ENCODE results near the gene TIAM1. TPM values are rescaled to one million over a fixed set of nuclear protein-coding genes. Genes with fewer than 3 reads are reported as not detected.

TIAM1 gene
- total RNA-seq, 1 donor from 2014 or later = 10.4 TPM

DNA sequence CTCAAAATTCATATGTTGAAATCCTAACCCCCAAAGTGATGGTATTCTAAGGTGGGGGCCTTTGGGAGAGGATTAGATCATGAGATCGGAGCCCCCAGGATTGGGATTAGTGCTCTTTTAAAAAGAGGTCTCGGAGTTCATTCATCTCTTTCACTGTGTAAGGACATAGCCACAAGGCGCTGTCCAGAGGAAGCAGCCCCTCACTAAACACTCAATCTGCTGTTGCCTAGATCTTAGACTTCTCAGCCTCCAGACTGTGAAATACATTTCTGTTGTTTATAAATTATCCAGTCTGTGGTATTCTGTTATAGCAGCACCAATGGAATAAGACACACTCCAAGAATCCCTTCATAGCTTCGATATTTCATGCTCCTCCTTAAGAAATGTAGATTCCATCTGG lies 12.4 kb upstream of the TIAM1 start:
- no peak for DNase-seq (ENCODE audit: low spot score)

DNA sequence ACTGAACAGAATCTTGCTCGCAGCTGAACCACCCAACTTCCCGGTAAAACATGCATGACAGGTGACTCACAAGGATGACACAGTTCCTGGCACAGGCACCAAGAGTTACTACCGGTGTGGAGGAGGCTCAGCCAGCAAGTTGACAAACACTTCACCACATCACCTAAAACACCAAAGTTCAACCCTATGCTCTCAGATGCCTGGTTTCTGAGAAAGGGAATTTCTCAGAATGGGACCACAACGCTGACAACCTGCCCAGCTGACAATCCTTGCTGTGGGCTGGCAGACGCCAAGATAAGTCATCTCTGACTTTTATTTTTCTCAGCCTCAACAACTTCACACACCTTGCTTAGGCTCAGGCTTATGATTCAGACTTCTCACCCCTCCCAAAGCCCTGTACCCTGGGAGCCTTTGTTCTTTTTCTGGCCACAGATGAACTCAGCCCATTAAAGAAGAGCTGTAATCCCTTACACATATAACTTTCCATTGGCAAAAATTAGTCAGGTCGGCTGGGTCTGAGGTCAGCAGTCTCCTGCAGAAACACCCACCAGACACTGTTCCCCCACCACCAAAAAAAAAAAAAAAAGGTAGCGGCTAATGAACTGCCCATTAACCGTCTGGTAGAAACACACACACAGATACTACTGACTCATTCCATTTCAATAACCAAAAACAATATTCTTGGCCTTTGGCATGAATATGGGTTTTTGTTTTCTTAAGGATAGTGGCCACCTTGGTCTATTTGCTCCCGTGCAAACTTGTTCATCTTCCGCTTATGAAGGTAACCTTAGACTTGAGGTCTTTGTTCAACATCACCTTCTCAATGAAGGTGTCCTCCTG lies 10.8 kb upstream of the TIAM1 start:
- DNase-seq (ENCODE audit: low spot score) = no peak

DNA sequence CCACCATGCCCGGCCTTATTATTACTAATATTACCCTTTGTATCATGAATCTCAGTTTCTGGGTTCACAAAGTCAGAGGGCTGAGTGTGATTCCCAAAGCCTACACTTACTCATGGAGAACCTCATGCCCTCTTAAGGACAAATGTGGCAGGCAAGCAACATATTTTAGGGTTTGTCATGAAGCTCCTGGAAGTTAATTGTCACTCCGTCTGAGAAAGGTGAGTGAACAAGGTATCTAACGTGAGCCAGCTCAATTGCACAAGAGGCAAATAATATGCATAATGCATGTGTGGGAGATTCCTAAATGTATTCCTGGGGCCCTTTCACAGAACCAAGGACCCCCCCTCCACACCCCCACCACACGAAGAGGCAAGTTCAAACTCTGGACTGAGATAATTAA lies 10.1 kb upstream of the TIAM1 start:
- DNase-seq (ENCODE audit: low spot score) = no peak

DNA sequence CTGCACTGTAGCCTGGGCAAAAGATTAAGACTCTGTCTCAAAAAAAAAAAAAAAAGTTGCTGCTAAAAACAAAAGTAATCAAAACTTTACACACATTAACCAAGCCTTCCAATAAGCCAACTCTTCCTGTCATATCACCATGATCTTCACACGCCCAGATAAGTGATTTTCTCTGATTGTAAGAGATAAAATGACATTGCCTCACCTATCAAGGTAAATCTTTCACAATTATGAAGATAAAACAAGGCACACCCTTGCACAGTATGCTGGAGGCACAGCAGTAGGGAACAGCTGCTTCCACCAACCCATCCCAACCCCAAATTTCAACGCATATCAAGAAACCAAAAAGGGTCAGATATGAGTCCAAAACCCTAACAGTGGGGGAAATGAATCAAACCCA lies 8.8 kb upstream of the TIAM1 start:
- DNase-seq (ENCODE audit: low spot score) = no peak

DNA sequence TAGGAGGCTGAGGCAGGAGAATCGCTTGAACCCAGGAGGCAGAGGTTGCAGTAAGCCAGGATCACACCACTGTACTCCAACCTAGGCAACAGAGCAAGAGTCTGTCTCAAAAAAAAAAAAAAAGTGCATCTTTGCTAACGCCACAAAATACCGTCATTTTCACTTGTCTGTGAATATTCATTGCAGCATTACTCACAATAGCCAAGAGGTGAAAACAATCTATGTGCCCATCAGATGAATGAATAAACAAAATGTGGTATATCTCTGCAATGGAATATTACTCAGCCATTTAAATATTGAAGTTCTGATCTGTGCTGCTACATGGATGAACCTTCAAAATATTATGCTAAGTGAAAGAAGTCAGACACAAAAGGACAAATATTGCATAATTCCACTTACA lies 7.9 kb upstream of the TIAM1 start:
- no peak for DNase-seq (ENCODE audit: low spot score)

DNA sequence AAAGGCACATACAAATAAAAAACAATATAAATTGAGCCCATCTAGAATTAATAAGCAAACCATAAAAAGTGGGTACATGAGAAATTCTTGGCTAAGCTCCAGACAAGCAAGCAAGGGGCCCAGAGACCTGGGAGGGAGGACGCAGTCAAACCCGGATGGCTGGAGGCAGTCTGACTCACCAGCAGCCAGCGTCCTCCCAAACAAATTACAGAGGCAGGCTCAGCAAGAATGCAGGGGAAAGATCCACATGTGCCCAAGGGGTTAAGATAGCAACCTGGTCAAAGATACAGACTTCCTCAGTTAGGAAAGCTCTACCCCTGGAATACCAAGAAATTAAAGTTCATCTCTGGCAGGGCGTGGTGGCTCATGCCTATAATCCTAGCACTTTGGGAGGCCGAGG lies 7.4 kb upstream of the TIAM1 start:
- DNase-seq (ENCODE audit: low spot score) = no peak

DNA sequence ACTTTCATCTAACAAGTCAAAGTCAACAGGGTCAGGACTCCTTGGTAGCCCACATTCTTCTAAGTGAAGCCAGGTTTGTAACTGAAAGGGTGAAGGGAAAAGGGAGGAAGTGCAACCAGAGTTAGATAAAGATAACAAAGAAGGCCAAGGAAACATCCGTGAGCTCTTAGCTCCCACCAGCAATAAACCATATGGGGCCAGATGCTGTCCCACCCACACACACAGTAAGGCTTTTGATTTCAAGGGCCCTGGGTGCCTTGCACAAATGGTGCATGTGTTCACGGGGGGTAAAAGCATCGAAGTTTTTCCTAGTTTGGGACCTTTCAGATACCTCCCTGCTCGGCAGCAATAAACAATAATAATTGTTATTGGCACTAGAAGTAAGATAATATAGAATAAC lies 5.1 kb upstream of the TIAM1 start:
- DNase-seq (ENCODE audit: low spot score) = no peak

DNA sequence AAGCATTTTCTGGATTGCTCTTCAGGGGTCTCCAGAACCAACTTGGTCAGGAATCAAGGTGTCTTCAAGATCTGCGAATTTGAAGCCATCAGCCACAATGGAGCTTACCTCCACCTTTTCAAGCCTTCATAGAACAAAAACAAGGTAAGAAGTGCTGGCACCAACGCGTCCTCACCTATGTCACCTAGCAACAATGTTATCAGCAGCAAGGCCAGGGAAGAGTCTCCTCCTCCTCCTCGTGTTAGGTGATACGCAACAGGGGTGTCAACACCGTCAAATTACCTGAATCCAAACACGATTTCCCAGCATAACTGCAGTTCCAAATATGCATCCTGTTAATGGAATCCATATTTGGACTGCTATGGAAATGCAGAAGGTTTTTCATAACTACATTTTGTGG lies 4.1 kb upstream of the TIAM1 start:
- DNase-seq (ENCODE audit: low spot score) = no peak

DNA sequence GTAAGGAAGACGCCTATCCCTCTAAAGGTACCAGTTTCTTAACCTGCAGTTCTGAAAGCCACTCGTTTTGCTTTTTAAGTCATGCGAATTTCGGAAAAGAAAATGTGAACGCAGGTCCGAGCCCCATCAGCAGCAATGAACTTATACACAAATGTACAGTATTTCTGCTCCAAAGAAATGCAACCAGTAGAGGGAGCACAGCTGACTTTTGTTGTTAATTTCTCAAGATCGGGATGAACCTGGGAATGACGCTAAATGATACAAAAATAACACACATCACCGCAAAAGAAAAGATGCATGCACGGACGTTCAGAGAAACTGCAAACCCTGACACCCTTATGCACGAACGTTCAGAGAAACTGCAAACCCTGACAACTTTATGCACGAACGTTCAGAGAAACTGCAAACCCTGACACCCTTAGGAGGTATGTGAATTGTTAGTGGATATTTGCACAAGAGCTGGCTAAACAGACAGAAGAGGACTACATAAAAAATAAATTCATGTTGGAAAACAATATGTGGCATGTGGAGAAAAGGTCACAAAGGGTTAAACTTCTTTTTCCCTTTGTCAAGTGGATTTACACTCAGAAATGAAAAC lies 3.5 kb upstream of the TIAM1 start:
- DNase-seq (ENCODE audit: low spot score) = no peak

DNA sequence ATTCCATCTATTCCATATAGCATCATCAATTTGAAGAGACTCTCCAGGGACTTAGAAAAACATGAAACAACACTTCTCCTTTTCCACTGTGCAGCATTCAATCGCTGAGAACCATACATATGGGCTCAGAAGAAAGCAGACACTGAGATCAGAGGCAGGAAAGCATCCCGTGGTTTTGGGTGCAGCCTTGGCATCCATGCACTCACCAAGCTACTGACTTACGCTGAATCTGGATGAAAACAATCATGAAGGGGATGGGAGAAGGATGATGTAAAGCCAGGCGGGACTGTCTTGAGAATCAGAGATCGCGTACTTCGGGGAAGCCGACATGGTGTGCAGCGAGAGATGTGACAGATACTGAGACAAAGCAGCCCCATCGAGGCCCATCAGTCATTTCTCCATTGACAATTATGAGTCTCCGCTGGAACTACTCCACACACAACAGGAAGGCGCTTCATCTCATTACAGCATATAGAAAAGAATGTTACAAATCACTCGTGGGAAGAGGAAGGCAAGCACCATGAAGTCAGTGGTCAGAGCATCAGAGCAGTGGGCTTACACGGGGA lies 2.3 kb upstream of the TIAM1 start:
- no peak for DNase-seq (ENCODE audit: low spot score)

DNA sequence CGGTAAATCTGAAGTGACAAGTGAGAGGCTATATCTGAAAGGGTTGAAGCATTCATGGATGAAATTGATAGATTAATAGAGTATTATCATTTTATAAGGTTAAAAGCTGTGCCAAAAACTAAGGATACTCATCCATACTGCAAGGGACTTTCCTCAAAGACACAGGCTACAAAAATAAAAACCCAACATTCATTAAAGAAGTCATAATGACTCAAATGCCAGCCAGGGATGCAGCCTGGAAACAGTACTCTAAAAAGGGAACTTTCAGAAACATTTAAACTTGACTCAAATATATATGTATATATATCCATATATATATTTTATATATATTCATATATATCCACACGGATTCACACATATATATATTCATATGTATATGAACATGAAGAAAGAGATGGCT lies 1.1 kb upstream of the TIAM1 start:
- DNase-seq (ENCODE audit: low spot score) = no peak

DNA sequence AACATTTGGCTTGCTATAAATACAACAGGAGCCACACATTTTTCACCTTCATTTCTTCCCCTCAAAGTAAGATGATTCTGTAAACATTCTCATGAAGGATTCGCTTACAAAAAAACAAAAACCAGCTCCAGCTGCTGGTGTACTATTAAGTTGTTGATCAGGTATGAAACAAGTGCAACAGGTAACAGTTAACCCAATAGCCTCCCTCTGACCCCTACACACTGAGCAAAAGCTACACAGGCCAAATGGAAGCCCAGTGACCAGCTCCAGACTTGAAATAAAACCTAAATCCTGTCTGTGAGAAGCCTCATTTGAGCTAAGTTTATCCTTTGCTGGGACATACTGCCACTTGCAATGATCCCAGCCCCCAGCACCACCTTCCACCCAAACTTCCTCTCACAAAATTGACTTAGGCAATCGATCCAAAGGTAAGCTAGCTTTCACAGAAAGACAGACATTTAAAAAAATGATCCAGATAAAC lies 991 bp downstream of the TIAM1 start:
- no peak for DNase-seq (ENCODE audit: low spot score)

DNA sequence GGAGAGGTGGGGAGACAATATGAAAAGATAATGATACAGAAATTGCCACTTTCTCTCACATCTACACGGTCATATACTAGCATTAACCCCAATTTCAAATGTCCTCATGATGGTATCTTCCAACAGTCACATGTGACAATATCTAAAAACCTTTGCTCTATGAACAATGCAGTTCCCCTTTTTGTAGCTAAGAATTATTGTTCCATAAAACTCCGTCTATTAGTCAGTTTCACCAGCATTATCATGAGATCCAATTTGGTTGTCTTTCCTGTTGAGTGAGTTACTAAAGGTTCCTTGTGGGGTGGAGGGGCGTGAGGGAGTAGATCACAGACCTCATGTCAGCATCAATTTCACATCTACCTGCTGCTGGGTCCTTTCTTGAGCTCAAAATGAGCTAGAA lies 1.7 kb downstream of the TIAM1 start:
- DNase-seq (ENCODE audit: low spot score) = no peak

DNA sequence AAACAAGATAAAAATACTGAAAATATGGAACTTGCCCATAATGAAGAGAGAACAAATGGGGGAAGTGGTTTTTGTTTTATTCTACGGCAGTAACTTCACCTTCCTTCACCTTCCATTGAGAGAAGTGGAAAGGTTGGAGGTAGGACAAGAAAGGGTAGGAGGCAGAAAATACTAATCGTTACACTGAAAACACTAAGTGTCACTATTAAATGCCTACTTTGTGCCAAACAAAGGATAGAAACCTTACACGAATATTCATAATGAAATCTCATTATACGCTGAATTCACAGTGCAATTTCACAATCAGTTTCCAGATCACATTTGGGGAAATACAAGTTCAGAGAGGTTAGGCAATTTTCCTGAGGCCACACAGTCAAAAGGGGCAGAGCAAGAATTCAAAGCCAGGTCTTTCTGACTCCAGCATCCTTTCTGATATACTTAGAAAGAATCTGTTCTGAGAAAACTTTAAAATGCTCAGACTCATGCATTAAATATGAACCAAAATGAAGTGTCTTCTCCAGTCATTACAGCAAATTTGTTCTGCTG lies 3.0 kb downstream of the TIAM1 start:
- DNase-seq (ENCODE audit: low spot score) = no peak

DNA sequence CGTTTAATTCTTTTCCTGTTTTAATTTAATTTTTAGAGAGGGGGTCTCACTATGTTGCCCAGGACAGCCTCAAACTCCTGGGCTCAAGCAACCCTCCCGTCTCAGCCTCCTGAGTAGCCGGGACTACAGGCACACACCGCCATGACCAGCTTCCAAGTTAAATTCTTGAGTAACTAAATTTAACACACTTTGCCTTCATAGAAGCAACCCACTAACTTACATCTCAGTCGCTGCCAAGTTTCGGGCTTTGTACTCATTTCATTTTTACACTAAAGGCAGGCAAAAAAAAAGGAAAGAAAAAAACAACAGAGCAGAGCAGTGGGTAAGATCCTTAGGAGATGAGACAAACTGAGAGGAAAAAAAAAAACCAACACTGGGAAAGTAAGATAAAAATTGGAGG lies 3.5 kb downstream of the TIAM1 start:
- no peak for DNase-seq (ENCODE audit: low spot score)

DNA sequence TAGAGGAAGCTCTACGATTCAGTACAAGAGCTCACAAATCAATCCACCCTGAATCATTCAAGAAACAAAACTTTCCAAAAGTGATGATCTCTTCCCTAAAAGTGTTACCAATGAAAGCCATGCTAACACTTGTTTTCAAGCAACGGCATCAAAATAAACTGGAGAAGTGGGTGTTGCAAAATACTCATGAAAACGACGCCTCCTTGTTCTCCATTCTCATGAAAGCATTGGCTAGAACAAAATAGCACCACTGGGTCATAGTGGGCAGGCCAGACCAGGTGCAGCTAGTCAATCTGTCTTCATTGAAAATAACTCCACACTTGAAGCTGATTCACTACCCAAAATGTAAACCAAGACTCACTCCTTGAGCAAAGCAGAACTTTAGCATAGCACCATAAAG lies 4.3 kb downstream of the TIAM1 start:
- DNase-seq (ENCODE audit: low spot score) = no peak

DNA sequence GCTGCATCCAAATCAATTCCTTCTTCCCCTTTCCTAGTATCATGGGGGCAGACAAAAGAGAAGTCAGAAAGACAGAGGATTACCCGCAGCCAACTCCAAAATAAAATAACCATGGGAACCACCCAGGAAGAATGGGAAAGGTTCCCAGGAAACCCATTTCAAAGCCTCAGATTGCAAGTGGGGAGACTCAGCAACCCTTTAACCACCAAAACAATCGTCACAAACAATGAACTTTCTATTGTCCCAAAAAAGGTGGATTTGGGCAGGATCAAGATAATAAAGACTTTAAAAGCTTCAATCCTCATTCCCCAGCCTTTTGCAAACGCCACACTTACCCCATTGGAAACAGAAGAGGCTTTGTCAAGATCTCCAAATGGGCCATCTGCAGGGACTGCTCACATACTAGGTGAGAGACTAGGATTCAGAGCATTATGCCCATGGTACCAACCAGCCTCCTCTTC lies 5.1 kb downstream of the TIAM1 start:
- DNase-seq (ENCODE audit: low spot score) = no peak

DNA sequence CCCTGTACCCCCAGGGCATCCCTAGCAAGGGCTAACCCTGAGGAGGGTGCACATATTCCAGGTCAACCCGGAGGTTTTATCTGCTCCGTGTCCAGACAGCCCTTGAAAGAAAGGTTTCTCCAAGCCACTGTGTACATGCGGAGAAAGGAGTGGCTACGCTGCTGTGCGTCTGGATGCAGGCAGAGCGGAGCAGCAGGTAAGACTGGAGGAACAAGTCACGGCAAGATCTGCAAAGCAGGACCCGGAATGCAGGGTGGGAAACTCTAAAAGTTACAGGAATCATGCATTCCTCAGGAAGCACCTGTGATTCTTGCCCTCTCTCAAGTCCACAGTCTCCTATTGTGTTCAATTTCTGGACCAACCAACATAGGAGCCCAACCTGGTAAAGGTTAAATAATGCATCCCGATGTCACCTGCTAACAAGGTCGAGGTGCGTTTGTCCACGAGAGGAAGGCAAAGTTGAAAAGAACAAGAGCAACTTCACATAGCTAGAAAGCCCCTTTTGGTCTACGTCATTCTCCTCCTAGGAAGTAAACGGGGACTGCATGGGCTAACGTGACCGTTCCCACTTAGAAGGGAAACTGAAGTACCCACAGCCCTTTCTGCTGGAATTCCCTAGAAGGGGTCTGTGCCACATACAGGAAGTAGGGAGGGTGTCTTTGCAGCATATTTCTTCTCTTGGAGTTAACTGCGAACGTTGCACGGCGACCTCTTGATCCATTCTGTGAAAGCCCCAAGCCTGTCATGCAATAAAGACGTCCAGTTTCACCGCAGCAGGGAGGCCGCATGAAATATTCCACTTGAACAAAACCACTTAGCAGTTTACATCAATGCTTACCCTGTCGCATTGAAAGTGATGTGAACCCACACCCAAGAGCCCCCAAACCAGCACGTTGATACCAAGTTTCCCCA lies 5.8 kb downstream of the TIAM1 start:
- no peak for DNase-seq (ENCODE audit: low spot score)

DNA sequence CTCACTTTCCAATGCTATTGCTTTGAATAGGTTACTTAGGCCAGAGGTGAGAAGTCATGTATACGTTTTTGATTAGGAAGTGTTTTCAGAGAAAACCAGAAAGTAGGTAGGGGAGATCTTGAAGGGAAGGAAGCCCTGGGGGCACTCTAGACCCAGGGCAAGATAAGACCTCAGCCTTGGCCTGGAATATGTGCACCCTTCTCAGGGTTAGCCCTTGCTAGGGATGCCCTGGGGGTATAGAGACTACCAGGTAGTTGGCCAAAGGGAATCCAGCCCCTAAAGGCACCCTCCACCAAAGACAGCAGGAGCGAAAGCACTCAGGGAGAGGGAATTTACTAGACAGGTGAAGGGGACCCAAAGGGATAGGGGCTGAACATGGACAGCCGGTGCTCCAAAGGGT lies 7.0 kb downstream of the TIAM1 start:
- DNase-seq (ENCODE audit: low spot score) = no peak

DNA sequence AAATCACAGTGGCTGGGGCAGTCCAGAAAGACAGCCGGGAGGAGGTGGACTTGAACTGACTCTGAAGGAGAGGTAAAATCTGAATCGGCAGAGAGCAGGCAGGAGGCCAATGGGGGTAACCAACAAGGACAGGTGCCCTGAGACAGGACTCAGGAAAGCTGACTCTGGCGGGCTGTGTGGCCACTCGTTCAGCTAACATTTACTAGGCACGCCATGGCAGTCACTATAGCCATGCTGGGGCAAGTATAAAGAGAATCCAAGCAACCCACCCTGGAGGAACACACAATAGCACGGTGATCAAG lies 7.4 kb downstream of the TIAM1 start:
- DNase-seq (ENCODE audit: low spot score) = no peak

DNA sequence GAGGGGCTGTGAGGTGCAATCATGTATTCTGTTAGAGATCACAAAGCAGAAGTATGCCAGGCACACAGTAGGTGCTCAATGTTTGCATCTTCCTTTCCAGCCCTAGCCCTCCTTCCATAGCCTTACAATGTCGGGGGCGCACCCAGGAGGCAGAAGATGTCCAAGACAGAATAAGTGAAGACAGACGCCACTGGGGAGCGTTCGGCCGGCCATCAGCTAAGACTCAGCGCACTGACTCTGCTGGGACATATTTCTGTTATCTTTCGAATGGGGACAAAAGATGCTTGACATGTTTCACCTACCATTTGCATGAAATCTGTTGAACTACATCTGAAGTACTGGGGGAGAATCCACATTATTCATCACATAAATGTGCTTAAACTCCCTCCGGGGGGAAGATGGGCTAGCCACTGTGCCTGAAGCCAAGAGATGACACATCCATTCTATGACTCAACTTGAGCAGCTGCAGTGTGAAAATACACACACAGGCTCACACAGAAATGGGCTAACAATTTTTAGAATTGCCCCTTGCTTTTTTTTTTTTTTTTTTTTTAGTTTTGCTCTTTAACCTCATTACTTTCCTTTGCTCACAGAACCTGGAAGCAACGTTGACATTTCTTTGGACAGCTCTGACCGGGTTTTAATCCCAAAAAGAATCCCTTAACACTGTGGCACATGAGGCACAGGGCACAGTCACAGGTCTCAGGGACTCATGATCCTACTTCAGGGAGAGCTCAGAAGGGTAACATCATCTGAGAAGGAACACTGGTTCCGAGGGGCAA lies 7.9 kb downstream of the TIAM1 start:
- no peak for DNase-seq (ENCODE audit: low spot score)

Data from mesenteric fat pad (tissue), 1 donor.